ENCODE results near the gene MNAT1. TPM values are rescaled to one million over a fixed set of nuclear protein-coding genes. Genes with fewer than 3 reads are reported as not detected.

MNAT1 gene
- total RNA-seq, 4 donors from 2014 or later: 32.4 to 48.9 (median 44.6) TPM

DNA sequence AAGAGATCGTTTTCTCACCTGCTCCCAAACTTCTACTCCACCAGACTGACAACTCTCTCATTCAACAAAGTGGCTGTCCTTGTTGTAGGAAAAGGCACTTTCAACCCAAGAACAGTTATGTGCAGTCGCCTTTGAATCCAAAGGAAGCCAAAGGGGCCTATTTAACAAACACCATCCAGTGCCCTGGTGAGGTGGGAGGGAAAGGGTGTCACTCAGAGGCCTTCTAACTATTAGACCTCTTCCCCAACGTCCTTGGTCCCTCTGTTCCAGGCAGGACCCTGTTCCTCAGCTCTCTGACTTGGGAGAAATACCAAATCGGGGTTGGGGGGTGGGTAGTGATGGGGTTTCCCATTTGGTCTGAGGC lies 13.6 kb upstream of the MNAT1 start:
- peak overlapping the region in 2 of 4 donors; percentile 58 to 88 for H3K4me3 ChIP-seq

DNA sequence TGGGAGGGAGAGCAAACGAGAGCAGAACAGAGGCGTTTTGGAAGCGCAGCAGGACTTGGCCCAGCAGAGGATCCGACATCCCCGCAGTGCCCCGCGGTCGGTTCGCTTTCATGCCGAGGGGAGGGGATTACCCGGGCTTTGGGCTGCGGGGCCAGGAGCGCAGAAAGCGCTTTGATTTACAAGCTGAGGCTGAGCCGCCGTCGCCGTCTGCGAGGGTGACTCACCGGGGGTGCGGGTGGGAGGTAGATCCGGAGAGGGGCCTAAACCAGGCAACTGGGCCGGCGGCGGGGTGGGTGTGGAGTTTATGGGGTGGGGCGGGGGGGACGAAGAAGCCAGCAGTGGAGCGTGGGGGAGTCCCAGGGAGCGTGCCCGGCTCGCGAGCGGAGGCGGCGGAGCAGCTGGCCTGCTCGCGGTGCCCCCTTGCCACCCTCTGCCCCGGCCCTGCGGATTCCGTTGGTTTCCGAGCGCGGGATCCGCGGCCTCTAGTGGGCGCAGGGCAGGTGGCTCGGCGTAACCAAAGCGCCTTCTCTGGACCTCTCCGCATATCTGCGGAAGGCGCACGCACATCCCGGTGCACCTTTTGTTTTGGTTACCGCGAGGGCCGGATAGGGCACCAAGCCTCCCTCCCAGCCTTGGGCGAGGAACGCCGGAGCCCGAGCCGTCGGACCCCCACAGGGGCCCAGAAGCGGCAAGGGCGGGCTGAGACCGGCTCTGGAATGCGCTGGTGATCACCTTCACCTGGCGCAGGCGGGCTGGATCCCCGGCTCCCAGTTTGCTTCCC lies 13.0 kb upstream of the MNAT1 start:
- H3K27ac ChIP-seq: peak overlapping the region in 1 of 4 donors; percentile 17
- no peaks in the 10 kb centered on the region for H3K36me3 ChIP-seq
- H3K4me3 ChIP-seq: peak overlapping the region; percentile 47 to 88 (median 72)
- TF ChIP-seq POLR2A (IDR thresholded peaks at IDR 0.05) (no peak), EP300 (IDR thresholded peaks at IDR 0.05) (no peak)
- TF ChIP-seq, protein P1, sequence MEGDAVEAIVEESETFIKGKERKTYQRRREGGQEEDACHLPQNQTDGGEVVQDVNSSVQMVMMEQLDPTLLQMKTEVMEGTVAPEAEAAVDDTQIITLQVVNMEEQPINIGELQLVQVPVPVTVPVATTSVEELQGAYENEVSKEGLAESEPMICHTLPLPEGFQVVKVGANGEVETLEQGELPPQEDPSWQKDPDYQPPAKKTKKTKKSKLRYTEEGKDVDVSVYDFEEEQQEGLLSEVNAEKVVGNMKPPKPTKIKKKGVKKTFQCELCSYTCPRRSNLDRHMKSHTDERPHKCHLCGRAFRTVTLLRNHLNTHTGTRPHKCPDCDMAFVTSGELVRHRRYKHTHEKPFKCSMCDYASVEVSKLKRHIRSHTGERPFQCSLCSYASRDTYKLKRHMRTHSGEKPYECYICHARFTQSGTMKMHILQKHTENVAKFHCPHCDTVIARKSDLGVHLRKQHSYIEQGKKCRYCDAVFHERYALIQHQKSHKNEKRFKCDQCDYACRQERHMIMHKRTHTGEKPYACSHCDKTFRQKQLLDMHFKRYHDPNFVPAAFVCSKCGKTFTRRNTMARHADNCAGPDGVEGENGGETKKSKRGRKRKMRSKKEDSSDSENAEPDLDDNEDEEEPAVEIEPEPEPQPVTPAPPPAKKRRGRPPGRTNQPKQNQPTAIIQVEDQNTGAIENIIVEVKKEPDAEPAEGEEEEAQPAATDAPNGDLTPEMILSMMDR (IDR thresholded peaks at IDR 0.05): peak in 2 of 5 experiments; percentile 6 to 17
- peaks cover 0 to 85% of the 10 kb centered on the region in 2 donors for H3K27me3 ChIP-seq
- DNase-seq (ENCODE audit: low spot score in 2 of 2): no peak
- WGBS, 2 donors: 8 to 11% methylated on average over 39 to 63 of the region's 70 CpGs
- no peaks in the 10 kb centered on the region for H3K9me3 ChIP-seq
- peaks cover 0 to 32% (median 23%) of the 10 kb centered on the region in 4 donors for H3K4me1 ChIP-seq

More for the DNA sequence above, 13.6 kb upstream of the MNAT1 start:
- Histone ChIP-seq H3K4me1 (peaks cover 0 to 32% (median 23%) of the 10 kb centered on the region in 4 donors), H3K36me3 (no peaks in the 10 kb centered on the region), H3K27me3 (peaks cover 0 to 79% of the 10 kb centered on the region in 2 donors), H3K27ac (peak overlapping the region in 1 of 4 donors; percentile 17), H3K9me3 (no peaks in the 10 kb centered on the region)
- no peak for DNase-seq (ENCODE audit: low spot score in 2 of 2)
- 52 to 64% methylated on average over 3 to 4 of the region's 4 CpGs for WGBS, 2 donors
- no peak for TF ChIP-seq POLR2A (IDR thresholded peaks at IDR 0.05)
- TF ChIP-seq, protein P1 (IDR thresholded peaks at IDR 0.05): no peak
- no peak for TF ChIP-seq EP300 (IDR thresholded peaks at IDR 0.05)

DNA sequence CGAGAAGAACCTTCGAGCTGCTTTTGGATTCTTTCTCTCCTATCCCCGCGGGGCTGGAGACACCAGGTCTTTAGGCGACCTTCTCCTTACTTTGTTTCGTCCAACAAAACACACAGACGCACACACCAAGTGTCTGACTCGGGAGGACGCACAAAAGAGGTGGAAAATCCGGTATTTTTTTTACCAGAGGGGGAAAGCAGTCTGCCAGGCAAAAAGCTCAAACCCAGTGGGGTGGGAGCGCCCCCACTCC lies 12.5 kb upstream of the MNAT1 start:
- TF ChIP-seq EP300 (IDR thresholded peaks at IDR 0.05) (no peak), POLR2A (IDR thresholded peaks at IDR 0.05) (no peak)
- TF ChIP-seq, protein P1 (IDR thresholded peaks at IDR 0.05): no peak
- peak overlapping the region; percentile 47 to 88 (median 72) for H3K4me3 ChIP-seq
- 1% methylated on average over 11 of the region's 11 CpGs for WGBS, 2 donors
- DNase-seq (ENCODE audit: low spot score in 2 of 2): no peak
- H3K36me3 ChIP-seq: no peaks in the 10 kb centered on the region
- peaks cover 0 to 90% of the 10 kb centered on the region in 2 donors for H3K27me3 ChIP-seq
- H3K4me1 ChIP-seq: peaks cover 0 to 32% (median 23%) of the 10 kb centered on the region in 4 donors
- H3K27ac ChIP-seq: peak overlapping the region in 1 of 4 donors; percentile 17
- H3K9me3 ChIP-seq: no peaks in the 10 kb centered on the region

DNA sequence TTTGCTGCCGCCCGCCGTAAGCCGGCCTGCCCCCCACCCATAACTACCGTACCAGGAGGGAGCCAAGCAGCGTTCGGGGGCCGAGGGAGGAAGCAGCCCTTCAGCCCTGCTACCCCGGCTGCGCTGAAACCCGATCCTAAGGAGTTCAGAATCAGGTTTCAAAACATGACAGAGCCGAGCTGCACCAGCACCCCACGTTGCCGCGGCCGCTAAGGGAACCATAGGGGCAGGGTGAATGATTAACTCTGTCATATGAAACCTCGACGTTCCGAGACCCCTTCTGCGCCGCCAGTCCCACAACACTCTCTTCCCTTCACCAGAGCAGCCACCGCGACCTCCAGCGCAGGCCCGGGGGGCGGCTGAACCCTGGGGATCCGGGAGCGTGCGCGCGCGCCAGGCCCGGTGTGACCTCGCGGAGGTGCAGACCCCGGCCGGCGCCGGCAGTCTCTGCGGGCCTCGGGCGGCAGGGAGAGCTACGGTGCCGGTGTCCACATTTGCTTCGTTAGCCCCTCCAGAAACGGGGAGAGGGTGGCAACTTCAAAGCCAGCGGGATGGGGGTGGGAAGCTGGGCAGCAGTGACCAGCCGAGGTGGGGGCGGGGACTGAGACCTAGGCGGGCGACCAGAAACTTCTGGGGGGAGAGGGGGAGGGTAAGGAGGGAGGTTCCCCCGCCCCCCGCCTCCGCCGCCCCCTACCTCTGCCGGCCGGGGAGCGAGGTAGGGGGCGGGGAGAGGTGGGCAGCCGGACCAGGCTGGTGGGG lies 12.0 kb upstream of the MNAT1 start:
- H3K36me3 ChIP-seq: no peaks in the 10 kb centered on the region
- DNase-seq (ENCODE audit: low spot score in 2 of 2): no peak
- TF ChIP-seq, protein P1 (IDR thresholded peaks at IDR 0.05): no peak
- TF ChIP-seq EP300 (IDR thresholded peaks at IDR 0.05) (no peak), POLR2A (IDR thresholded peaks at IDR 0.05) (no peak)
- 1 to 3% methylated on average over 37 to 49 of the region's 60 CpGs for WGBS, 2 donors
- H3K4me3 ChIP-seq: peak overlapping the region; percentile 47 to 88 (median 72)
- peak overlapping the region in 1 of 4 donors; percentile 80 for H3K27ac ChIP-seq
- H3K4me1 ChIP-seq: peaks cover 0 to 32% (median 23%) of the 10 kb centered on the region in 4 donors
- H3K9me3 ChIP-seq: no peaks in the 10 kb centered on the region
- peaks cover 0 to 95% of the 10 kb centered on the region in 2 donors for H3K27me3 ChIP-seq

Measured in tibial nerve (tissue), 4 donors.